NCI-H1105 treated with DMSO at 0.1 percent for 48 hours (cell line): ENCODE results near the gene GPR75.

Experiments used
- DNase-seq: peaks from one replicate; lab custom pipeline; 2025; lab: John Stamatoyannopoulos, UW

GPR75 gene

DNA sequence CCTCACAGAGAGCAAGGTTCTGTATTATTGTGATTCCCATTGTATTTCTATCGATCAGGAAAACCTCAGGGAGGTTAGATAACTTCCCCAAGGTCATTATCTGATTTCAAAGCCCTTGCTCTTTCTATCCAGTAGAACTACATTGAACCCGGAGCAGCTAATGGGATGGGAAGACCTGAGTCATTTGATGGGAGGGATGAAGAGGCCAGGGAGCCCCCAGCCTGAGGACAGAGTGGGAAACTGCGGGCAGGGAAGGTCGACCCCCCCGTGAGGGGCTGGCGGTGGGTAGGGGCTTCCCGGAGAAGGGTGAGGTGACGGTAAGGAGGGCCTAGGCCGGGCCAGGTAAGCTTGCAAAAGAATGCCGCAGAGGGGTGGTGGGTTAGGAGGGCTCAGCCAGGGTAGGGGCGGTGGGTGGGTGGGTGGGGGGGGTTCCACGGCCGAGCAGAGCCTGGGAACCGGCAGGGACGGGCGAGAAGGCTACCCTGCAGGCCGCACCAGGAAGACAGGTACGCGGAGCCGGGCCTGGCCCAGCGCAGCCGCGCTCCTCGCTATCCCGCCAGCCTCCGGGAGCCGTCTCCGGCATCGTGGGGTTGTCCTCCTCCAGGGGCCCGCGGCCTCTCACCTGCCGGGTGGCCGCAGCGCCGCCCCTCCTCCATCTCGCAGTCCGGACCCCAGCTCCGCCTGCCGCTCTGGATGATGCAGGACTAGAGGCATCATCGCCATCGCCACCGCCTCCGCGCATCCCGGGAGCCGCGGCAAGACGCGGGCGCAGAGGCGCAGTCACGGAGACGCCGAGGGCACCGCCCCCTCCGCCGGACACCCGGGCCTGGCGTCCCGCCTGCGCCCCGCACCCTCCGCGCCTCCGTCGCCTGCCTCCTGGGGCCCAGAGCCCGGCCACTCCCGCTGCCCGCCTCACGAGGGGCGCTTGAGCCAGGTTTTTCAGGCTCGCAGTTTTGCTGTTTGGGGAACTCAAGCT lies at the start of gene GPR75:
TSS of gene GPR75 (minus strand) at position 762 of the 976 bp plus-strand sequence. CDS start 5,211 bp downstream, outside the sequence.
- peak; percentile 16 for DNase-seq

DNA sequence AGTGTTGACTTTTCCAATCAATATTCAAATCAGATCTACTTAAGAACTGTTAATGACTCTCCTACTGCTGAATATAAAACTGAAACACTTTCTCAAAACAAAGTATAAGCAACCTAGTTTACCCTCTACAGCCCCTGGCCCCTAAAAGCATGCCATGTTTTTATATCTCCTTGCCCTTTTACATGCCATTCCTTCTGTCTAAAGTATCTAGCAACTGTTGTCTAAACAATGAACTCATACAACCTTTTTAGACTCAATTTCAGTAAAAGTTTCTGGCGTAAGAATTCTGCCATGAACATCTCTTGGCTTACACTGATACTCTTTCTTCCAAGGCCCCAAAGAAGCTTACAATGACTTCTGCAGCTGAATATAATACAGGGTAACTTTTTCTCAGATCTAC lies 47.8 kb upstream of the GPR75 start:
- DNase-seq, result no peak

DNA sequence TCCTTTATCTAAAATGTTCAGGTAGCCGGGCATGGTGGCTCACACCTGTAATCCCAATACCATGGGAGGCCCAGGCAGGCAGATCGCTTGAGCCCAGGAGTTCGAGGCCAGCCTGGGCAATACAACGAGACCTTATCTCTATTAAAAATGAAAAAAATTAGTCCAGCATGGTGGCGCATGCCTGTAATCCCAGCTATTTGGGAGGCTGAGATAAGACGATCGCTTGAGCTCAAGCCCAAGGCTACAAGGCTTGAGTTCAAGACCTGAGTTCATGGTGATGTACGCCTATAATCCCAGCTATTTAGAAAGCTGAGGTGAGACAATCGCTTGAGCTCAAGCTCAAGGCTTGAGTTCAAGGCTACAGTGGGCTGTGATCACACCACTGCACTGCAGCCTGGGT lies 45.6 kb upstream of the GPR75 start:
- no peak for DNase-seq

DNA sequence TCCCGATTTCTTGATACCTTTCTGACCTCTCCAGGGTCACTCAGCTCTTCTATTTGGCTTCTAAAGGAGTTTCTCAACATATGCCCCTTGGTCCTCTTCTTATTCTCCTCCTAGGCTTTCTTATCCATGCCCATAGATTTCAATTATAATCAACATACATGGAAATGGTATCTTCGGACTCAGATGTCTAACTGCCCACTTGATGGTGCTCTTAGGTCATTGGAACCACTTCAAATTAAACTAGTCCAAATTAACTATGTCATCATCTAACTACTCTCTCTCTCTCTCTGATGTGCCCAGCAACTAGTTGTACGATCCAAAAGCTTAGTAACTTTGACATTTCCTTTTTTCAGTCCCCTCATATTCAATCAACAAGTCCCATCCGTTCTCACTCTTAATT lies 43.2 kb upstream of the GPR75 start:
- no peak for DNase-seq

DNA sequence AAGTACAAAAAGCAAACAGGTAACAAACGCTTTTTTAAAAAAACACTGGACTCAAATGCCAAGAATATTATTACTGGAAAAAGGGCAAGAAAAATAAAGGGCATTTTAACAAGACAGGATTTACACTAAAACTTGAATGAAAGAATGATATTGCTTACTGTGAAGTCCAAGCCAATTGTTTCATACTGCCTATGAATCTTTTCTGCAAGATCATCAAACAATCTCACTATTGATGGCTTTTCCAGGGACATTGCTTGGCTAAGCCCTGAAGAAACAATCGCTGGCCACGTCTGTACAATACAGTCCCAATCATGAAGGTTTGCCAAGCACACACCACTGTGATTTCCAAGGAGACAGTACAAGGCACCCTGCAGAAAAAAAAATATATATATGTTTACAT lies 41.4 kb upstream of the GPR75 start:
- no peak for DNase-seq

DNA sequence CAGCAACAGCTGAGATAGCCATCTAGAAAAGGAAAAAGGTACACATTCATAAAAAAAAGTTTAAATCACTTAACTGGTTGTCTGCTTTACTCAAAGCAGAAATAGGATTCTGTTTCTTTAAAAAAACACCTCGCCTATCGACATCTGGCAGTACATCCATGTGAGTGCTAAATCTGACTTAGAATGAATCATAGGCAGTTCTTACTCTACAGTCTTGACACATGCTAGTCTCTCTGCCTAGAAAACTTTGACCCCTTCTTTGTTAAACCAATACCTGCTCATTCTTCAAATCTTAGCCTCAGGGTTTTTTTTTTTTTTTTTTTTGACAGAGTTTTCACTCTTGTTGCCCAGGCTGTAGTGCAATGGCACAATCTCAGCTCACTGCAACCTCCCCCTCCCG lies 37.1 kb upstream of the GPR75 start:
- DNase-seq, result no peak

DNA sequence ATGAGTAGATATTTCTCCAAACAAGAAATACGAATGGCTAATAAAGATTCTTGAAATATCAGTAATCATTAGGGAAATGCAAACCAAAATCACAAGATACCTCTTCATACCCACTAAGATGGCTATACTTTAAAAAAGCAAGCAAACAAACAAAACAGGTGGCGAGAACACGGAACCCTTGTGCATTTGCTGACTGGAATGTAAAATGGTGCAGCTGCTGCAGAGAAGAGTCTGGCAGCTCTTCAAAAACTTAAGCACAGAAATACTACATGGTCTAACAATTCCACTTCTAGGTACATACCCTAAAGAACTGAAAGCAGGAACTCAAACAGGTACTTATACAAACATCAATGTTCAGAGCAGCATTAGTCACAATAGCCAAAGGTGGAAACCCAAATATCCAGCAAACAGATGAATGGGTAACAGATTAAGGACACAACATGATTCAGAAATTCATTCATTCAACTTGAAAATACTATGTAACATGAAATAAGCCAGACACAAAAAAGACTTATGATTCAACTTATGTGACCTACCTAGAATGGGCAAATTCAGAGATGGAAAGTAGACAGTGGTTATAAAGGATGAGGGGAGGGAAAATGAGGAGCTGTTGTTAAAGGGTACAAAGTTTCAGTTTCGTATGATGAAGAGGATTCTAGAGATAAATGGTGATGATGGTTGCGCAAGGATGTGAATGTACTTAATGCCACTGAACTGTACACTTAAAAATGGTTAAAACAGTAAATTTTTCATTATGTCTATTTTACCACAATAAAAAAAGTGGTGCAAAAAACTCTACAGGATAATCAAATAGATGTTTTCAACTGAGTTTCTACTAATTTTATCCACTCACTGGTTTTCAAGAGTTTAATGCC lies 26.9 kb upstream of the GPR75 start:
- peak; percentile 35 for DNase-seq

DNA sequence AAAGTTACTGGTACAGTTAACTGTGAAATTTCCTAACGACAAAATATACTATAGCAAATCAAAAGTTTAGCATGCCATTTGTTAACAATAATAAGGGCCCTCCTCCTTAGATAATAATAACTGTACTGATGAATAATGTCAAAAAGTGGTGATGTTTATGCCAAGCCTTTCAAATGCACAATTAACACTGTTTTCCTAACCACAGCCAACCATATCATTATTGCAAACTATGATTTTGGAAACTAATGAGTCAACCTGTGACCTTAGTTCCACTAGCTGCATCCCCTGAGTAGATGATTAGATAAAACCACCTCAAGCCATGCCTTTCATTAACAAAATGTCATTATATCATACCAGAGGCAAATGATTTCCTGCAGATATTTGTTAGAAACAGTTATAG lies 25.1 kb upstream of the GPR75 start:
- no peak for DNase-seq

DNA sequence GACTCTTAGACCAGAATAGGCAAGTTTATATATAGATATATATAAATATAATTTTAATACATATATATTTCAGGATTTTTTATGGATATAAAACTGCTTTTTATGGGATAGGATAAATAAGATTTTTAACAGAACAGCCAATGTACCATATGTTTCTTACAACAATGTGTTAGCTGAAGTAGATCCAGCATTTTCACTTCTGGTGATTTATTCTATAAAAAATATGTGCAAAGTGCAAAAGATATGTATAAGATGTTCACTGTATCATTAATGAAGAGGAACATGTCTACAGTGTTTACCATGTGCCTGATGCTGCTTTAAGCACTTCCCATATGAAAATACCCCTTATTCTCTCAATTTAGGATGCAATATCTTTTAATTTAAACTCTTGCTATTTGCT lies 22.2 kb upstream of the GPR75 start:
- no peak for DNase-seq

DNA sequence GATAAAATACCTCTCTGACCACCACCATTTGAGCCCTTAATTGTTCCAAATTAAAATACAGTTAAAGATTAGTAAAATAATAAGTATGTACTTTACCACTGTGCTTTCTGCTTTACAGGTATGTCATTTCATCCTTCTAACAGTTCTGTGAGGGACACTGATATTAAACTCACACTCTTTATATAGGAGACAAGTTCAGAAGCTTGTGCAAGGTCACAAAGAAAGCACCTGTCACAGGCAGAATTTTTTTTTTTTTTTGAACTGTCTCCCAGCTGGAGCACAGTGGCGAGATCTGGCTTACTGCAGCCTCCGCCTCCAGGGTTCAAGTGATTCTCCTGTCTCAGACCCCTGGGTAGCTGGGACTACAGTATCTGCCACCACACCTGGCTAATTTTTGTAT lies 21.6 kb upstream of the GPR75 start:
- DNase-seq, result no peak

DNA sequence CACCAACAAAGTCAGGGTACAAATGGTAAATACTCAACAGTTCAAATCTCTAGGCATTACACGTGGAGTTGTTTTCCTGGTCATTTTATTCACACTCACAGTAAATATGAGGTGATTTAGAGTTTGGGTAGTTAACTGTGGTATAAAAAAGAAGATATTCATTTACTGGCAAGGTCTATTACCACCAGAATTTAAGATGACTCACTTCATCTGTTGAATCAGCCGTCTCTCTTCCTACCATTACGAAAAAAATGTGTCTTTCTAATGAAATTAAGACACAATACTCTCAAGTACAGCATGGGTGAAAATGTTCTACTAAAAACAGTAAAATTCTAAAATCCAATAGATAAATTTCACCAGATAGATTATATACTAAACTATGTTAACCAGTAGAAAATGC lies 21.0 kb upstream of the GPR75 start:
- DNase-seq, result no peak

DNA sequence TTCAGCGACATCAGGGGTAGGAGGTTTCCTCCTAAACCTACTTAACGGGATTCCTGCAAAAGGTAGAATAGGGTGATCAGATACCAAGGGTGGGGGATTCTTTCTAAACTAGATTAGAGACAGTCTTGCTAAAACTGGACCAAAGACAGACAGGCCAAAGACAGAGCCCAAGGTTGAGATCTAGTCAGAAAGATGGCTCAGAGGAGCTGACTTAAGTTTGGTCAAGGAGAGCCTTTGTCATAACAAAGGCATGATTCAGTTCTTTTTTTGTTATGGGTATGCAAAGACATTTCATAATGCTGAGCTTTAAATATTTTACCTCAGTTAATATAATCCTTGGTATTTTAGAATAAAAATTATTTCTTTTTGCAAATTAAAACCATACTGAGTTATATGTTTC lies 17.8 kb upstream of the GPR75 start:
- DNase-seq, result no peak

DNA sequence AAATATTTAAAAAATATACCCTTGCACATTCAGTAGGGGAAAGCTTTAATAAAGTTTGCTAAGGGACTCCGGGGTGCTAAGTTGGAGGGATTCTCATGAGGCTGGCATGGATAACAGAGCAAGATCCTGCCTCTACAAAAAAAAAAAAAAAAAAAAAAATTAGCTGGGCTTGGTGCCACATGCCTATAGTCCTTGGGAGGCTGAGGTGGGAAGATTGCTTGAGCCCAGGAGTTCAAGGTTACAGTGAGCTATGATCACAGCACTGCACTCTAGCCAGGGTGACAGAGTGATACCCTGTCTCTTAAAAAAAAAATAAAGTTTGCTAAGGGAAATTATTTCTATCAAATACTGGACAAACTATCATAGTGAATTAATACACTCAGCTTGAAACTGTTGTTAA lies 17.3 kb upstream of the GPR75 start:
- DNase-seq, result no peak

DNA sequence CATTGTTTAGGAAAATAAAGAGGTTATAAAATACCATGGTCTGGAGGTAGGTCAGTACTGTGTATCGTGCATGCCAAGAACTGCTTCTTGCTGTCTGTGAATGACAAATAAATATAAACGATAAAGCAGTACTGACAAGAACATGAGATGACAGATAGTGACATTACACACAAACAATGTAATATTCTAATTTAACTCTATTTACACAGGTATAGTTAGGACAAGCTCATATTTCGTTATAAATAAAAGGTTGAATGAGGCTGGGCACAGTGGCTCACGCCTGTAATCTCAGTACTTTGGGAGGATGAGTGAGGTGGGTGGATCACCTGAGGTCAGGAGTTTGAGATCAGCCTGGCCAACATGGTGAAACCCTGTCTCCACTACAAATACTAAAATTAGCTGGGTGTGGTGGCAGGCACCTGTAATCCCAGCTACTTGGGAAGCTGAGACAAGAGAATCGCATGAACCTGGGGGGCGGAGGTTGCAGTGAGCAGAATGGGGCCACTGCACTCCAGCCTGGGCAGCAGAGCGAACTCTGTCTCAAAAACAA lies 14.7 kb upstream of the GPR75 start:
- DNase-seq, result no peak

DNA sequence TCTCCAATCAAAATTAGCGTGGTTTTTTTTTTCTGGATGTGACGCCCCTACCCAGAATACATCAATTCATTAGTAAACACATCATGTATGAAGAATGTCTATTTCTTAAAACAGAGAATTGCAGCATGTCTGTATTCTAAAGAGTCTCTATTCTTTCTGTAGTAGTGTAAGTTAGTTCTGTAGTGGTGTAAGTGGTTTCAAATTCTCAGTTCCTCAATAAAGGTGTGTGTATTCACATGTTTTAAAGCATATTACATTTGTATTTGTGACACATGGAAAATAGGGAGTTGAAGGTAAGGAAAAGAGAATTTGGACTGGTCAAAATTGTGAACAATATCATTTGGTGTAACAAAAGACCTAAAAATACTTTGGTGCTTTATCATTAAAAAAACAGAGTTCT lies 8.0 kb upstream of the GPR75 start:
- no peak for DNase-seq

DNA sequence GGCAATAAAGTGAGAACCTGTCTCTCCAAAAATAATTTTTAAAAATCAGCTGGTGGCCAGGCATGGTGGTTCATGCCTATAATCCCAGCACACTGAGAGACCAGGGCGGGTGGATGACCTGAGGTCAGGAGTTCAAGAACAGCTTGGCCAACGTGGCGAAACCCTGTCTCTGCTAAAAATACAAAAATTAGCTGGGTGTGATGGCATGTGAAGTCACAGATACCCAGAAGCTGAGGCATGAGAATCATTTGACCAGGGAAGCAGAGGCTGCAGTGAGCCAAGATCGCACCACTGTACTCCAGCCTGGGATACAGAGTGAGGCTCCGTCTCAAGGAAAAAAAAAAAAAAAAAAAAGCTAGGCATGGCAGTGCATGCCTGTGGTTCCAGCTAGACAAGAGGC lies 7.4 kb upstream of the GPR75 start:
- no peak for DNase-seq

DNA sequence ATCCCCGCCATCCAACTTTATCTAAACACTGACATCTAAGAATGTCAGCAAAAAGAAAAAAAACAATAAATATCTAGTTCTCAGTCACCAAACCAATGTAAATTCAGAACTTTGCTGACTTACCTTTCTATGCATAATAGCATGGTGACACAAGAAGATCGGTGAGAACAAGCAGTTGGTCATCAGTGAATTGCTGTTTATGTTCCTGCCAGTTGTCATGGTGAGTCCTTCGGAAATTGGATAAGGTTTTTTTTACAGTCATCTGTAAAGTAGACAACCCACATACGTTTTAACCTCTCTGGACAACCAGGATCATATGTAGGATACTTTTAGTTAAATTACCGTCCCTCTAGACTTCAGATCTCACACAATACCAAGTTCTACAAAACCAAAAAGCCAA lies 6.2 kb upstream of the GPR75 start:
- DNase-seq, result no peak

DNA sequence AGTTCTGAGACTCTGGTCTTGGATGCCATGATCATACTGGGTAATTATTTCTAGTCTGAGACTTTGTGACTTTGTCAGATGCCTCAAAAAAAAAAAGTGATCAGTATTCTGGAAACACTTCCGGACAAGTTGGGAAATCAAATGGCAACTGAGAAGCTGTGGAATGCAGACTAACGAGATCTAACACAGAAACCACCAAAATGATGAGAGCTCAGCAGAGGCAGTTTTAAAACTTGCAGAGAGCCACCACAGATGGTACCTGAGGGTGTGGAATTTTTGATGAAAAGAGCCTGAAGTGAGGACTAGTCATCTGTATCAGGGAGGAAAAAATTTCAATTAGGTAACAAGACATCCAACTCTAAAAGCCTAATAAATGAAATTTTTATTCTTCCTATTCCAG lies 5.5 kb upstream of the GPR75 start:
- DNase-seq, result no peak

DNA sequence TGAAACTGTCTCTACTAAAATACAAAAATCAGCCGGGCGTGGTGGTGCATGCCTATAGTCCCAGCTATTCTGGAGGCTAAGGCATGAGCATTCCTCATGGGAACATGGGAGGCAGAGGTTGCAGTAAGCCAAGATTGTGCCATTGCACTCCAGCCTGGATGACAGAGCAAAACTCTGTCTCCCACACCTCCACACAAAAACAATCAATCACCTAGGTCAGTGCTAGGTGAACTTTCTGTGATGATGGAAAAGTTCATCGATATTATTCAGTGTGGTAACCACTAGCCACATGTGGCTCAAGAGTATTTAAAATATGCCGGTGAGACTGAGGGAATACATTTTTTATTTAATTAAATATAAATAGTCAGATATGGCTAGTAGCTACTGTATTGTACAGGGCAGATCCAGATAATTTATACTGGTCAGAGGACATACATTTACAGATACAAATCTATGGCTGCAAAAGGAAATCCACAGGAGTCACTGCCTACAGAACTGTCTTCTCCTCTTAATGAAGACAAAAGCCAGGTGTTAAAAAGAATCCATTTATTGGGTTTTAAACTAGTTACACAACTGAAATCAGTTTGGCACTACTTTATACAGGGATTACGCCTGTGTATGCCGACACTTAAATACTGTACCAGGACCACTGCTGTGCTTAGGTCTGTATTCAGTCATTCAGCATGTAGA lies 3.9 kb upstream of the GPR75 start:
- no peak for DNase-seq

DNA sequence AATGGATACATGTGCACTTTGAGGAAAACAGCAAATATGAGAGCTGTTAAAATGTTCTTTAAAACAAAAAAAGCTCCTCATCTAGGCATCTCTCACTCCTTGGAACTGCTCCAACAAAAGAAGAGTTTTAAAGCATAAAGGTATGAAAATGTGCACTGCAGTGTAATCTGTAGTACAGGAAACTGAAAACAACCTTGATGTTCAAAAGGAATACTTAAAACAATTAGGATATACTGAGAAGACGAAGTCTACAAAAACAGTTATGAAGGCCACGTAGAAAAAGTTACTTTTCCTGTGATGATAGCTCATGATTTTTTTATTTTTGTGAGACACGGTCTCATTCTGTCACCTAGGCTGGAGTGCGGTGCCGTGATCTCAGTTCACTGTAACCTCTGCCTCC lies 2.1 kb upstream of the GPR75 start:
- no peak for DNase-seq

DNA sequence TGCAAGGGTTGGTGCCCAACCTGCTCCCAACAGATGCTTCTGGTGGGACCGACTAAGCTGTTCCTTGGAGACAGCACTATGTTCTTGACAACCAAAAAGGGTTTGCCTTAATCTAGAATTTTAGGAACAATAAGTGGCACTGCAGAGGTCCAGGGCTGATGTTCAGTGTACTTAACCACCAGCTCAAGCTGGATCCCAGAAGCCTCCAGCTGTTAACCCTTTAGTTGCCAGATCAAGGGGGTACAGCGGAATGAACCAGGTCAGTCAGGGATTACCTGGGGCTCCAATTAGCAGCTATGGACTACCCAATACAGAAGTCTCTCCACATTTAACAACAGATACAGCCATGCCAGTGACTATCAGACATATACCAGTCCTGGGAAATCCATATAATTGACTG lies 3.5 kb downstream of the GPR75 start:
- no peak for DNase-seq

DNA sequence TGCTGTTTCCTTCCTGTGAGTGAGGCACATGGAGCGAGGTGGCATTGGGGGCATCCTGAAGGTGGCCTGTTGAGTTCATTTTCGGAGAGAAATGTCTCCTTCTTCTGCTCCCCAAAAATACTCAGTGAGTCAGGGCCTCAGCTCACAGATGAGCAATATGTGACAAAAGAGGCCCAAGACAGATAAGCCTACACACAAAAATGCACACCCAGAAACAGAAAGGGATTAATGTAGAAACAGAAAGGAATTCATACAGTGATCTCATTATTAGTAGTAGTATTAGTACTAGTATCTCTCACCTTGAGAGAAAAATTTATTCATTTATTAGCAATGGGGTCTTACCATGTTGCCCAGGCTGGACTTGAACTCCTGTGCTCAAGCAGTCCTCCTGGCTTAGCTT lies 5.1 kb downstream of the GPR75 start:
- DNase-seq, result no peak
